Epithelial cell of esophagus (primary cell): ENCODE data around the gene ACVR1.
"Not testable (repeated sequence)": the region's sequence is repeated elsewhere in the genome, so short reads cannot be mapped to it uniquely, and the experiment has no call there.

ENCODE experiments used
- DNase-seq: peaks from one replicate; pipeline ENCODE4 v3.0.0; 2010; ENCODE audit warnings: low read depth
- H3K4me3 ChIP-seq: 2 replicates; pipeline ENCODE4 v1.5.1; 2011; ENCODE audit warnings: mild to moderate bottlenecking, low read length, control low read depth
- TF ChIP-seq, protein P1 (sequence below): IDR thresholded peaks from 2 replicates; pipeline ENCODE4 v1.5.1; 2011; ENCODE audit warnings: low read depth, mild to moderate bottlenecking, low read length, control low read depth, inconsistent platforms; ENCODE audit not compliant: insufficient read depth; ENCODE audit errors: missing control alignments

Gene ACVR1

DNA sequence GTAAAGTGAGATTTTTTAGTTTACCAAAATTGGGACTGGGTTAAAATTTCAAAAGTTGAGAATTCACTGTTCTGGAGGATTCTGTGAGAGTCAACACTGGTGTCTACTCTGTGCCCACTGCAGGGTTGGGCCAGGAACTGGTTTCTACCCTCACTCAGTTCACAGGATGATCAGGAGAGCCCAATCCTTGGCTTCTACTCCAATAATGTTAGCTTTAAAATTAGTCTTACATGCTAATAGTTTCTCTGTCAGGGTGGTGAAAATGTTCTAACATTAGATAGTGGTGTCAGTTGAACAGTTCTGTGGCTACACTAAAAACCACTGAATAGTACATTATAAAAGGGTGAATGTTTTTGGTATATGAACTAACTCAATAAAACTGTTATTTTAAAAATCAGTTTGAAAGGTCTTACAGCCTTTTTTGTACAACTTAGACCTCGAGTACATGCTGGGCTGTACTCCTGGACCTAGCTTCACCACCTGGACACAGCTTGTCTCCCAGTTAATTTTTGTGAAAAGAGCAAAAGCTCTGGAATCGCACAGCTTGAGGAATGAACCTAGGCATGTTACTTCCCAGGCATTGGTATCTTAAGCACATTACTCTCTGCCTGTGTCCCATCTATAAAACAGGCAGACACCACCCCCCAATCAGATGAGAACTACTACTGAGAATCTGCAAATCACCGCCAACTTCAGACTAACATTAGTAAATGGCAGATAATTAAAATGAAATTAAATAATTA lies 44.4 kb downstream of the ACVR1 start:
- TF ChIP-seq, protein P1, sequence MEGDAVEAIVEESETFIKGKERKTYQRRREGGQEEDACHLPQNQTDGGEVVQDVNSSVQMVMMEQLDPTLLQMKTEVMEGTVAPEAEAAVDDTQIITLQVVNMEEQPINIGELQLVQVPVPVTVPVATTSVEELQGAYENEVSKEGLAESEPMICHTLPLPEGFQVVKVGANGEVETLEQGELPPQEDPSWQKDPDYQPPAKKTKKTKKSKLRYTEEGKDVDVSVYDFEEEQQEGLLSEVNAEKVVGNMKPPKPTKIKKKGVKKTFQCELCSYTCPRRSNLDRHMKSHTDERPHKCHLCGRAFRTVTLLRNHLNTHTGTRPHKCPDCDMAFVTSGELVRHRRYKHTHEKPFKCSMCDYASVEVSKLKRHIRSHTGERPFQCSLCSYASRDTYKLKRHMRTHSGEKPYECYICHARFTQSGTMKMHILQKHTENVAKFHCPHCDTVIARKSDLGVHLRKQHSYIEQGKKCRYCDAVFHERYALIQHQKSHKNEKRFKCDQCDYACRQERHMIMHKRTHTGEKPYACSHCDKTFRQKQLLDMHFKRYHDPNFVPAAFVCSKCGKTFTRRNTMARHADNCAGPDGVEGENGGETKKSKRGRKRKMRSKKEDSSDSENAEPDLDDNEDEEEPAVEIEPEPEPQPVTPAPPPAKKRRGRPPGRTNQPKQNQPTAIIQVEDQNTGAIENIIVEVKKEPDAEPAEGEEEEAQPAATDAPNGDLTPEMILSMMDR: no peak
- no peak for DNase-seq
- H3K4me3 ChIP-seq: no peak overlapping the region

DNA sequence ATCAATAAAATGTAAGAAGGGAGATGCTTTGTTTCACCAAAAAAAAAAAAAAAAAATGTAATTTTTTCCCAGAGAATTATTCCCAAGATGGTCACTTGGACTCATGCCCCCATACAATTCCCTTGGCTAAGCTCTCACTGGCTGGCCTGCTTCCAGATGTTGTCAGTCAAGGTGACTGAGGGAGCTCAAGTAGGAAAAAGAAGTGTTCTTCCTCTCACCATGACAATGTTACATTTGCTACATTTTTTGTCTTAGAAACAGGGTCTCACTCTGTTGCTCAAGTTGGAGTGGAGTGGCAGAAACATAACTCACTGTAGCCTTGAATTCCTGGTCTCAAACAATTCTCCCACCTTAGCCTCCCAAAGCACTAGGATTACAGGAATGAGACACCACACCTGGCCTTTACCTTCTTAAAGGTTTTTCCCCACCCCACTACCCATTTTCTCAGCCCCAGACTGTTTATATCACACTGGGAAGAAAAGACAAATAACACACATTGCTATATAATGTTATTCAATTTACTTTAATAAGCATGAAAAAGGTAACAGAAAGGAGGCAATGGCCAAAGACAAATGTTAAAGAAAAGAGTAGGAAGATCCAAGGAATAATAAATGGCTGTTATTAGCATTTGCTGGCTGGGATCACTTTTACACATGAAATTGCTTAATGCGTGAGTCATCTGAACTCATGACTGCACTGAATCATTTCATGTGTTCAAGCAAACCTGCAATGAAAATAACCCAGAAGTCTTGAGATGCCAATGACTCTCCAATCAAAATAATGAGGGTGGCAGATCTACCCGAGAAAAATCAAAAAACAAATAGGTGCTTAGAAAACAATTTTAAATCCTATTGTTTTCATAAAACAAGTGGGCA lies 45.2 kb downstream of the ACVR1 start:
- DNase-seq: peak; percentile 96
- no peak overlapping the region for H3K4me3 ChIP-seq

DNA sequence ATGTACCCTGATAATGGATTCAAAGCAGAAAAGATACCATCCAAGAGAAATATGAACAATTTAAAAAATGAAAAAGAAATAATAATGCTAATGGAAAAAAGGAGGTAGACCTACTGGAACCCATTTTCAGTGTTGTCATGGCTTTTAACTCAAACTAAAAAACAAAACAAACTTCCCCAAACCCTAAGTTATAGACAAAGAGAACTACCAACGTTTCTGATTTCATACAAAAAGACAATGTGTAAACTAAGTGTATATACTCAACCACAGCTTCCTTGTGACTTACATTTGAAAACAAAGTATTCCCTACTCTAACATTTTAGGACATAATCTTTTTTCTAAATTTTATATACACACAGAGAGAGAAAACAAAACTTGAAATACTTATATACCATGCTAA lies 45.9 kb downstream of the ACVR1 start:
- TF ChIP-seq, protein P1: no peak
- no peak for DNase-seq
- no peak overlapping the region for H3K4me3 ChIP-seq

More for the DNA sequence above, 45.2 kb downstream of the ACVR1 start:
- TF ChIP-seq, protein P1: no peak

DNA sequence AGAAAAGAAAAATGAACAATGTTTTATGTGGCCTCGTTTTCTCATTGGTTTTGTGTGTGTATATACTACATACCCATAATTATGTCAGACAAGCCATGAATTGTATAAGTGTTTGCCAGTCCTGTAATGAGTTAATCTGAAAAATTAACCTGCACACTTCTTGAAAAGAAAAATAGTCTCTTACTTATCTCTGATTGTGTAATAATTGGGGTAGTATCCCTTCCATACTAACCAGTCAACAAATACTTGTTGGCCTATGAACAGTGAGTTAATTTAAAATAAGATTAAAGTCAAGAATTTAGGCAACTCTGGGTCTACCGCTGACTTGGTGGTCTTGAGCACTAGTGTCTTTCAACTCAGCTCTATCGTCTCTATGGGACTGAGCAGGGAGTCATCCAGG lies 48.8 kb downstream of the ACVR1 start:
- H3K4me3 ChIP-seq: no peak overlapping the region
- TF ChIP-seq, protein P1: no peak
- DNase-seq: no peak

DNA sequence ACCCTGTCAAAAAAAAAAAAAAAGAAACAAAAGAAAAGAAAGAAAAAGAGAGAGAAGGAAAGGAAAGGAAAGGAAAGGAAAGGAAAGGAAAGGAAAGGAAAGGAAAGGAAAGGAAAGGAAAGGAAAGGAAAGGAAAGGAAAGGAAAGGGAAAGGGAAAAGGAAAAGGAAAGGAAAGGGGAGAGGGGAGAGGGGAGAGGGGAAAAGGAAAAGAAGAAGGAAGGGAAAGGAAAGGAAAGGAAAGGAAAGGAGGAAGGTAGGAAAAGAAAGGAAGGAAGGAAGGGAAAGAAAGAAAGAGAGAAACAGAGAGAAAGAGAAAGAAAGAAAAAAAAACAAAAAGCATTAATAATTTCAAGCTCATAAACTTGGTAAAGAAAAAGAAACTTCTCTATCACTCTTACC lies 49.5 kb downstream of the ACVR1 start:
- not testable (repeated sequence) for H3K4me3 ChIP-seq, DNase-seq

DNA sequence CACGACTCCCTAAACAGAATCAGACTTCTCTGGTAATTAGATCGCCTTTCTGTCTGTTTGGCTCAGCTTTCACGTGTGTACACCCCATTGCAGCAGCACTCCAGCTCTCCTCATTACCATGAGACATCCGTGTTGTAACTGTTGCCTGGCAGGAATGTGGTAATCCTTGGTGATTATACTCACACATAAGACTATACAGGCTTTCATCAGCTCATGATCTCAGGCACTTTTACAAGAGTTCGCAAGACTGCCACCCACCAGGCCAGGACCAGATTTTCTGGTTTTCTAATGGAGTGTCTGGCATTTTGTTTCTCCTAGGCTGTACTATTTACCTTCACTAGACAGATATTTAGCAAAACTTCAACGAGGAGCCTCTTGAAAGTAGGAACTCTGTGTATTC lies 50.2 kb downstream of the ACVR1 start:
- DNase-seq: peak; percentile 99
- no peak overlapping the region for H3K4me3 ChIP-seq
- TF ChIP-seq, protein P1: no peak

DNA sequence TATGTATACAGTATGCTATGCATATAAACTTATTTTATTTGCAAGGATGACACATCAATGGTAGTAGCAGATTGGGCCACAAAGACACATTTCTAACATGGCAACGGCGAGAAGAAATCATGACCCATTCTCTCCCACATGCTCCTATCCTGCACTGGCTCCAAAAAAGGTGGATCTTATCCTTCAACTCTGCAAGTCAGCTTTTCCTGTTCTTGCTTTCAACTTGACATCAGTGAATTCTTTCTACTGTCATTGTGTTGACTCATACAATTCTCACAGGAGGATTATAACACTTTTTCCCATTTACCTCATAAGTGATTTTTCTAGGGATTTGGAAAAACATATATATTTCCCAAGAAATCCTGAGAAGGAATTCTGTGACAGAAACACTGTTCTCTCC lies 53.1 kb downstream of the ACVR1 start:
- TF ChIP-seq, protein P1: no peak
- peak; percentile 69 for DNase-seq
- no peak overlapping the region for H3K4me3 ChIP-seq
